GM21423 (cell line): ENCODE measurements around the gene MCFD2.

Experiments
- ATAC-seq: cut with Tn5 transposase; IDR thresholded peaks from one replicate; pipeline ENCODE4 v1.9.1; 2021; ENCODE audit warnings: mild to moderate bottlenecking, moderate library complexity; ENCODE audit not compliant: unreplicated experiment

MCFD2 gene

DNA sequence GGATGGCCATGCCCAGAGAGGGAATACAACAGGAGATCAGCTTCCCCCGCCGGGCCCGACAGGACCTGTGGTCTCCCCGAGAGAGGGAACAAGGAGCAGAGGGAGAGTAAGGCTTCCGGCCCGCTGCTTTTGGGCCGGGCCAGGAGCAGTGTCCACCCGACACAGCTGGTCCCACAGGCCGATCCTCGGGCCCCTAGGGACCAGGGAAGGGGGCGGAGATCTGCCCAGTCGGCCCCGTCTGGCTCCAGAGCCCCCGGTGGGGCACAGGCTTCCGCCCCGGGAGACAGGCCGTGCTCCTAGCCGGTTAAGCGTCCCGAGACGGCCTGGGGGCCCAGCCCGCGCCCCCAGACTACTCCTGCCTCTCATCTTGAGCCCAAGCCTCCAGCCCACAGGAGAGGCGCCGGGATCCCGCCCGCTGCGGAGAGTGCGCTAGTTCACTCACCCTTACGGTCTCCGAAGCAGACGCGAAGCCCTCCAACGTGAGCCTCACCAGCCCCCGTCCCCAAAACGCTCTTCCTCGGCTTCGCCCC is at the start of gene MCFD2:
Gene MCFD2, minus strand, starts transcription at position 526 of the 530 bp plus-strand sequence. CDS start 6,635 bp downstream, outside the sequence.
- peak; percentile 19 for ATAC-seq

DNA sequence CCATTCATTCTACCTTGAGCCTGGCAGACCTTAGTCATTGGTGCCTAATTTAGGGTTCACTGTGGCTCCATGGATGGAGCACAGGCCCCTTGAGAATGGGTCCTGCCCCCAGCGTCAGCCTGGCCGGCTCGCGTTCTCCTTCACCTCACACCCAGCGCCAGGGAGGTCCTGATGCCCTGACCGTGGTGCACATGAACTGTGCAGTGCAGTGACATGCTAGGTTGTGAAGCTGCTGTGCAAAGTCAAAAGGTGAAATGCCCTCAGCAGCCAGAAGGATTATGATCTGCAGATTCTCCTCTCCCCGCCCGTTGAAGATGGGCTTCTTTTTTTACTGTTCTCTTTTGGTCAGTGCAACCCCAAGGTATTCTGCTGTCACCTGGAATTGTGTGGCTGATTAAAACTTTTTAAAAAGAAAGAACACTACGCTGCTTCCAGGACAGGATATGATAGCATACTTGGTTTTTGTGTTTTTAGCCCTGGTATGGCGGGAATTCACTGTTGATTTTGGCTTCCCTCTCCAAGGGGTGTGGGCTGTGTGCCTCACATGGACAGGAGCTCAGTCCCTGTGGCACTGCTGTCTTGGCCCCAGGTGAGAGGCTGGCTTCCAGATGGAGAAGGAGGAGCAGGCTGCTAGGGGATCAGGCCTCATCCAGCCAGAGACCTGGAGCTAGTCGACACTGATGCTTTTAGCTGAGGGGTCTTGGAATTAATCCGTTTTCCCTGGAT is 49.4 kb upstream of the MCFD2 start:
- ATAC-seq, result no peak

DNA sequence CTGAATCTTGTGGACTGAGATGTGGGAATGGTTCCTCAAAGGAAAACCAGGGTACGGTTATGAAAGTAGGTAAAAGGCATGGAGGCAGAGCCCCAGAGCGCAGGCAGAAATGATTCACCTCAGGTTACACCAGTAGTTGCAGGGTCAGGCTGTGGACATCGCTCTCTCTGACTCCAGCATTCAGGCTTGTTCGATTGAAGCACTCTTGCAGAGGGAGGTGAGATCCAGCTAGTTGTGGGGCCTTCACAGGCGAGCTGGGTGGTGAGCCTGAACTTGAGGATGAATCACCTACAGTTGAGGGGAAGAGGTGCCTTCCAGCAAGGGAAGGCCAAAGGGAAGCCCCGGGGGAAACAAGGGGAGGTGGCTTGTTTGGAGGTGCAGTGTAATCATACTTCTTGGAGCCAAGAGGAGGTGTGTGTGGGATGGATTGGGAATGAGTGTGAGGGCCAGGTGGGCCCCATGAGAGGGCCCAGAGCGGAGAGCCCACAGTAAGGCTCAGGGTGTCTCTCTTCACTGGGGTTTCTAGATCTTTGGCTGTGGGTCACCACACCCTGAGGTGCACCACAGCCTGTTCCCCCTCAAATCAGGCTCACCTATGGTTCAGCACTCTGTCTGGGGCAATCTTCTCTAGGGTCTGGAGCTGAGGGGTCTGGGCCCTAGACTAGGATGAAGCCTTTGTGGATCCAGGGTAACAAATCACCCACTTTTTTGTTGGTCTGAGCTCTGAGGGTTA is 48.5 kb upstream of the MCFD2 start:
- ATAC-seq, result no peak

DNA sequence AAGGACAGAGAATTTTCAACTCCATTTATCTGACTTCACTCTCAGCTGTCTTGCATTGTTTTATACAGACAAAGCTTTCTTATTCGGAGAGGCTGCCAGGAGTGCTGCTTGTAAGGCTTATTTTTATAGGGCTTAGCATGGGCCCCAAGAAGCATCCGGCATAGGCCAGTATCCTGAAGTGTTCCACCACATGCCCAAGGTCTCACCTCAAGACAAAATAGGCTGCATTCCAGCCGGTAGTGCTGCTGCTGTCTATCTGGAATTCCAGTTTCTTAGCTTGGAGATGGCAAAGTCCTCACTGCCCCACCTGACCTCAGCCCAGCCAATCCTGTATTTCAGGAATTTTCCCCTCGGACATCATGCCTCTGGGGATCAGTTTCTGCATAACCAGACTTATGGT is 47.6 kb upstream of the MCFD2 start:
- ATAC-seq, result no peak

DNA sequence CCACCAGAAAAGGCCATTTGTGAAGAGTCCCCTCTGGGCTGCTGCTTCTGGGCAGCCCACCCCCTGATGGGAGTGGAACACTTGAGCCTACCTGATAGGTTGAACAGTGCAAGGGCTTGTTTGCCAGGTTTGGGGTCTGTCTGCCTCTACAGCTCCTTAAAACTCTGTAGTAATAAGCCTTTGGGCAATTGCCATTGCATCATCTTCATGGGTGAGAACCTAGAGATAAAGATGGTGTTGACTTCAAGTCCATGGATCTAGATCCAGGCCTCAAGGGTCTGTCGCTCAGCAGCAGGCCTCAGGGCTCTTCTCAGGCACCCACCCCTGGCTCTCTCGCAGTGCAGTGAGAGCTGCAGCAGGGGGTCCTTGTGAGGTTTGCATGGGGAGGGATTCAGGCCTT is 47.1 kb upstream of the MCFD2 start:
- ATAC-seq, result no peak

DNA sequence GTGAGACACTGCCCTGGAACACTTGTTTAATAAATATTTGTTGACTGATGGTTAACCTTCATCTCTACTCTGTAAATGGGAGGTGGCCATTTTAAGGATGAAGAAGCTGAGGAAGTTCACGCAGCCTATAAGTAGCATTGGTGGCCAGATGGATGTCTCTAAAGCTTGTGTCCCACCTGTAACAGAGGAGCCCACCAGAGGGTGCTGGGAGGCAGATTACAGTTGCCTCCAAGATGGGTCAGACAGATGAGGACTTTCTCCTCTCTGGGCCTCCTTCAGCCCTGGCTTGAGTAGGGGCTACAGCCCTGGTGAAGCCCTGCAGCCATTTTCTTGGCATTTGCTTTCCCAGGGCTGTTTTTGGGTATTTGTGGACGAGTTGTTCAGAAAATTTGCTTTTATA is 45.0 kb upstream of the MCFD2 start:
- ATAC-seq, result no peak

DNA sequence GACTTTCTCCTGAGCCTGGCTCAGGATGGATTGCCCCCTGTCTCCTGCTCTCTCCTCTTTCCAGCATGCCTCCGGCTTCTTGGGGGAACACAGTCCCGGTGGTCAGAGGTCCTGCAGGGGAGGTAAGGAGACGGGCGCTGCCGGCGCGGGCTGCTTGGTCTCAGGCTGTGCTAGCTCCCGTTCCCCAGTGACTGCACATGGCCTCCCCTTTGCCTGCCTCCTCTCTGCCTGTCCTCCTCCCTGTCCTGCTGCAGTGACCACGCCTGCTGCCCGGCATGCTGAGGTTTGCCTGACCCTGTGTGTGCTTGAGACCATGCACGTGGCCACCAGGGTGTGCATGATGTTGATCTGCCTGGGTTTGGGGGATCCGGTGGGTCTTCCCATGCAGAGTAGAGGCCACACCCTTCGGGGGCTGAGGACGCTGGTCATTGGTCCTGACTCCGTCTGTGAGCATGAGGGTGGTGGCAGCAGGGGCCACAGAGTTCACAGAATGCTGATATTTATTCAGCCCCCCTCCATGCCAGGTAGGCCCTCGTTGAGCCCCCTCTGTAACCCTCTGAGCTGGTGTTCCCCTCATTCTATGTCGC is 42.9 kb upstream of the MCFD2 start:
- no peak for ATAC-seq

DNA sequence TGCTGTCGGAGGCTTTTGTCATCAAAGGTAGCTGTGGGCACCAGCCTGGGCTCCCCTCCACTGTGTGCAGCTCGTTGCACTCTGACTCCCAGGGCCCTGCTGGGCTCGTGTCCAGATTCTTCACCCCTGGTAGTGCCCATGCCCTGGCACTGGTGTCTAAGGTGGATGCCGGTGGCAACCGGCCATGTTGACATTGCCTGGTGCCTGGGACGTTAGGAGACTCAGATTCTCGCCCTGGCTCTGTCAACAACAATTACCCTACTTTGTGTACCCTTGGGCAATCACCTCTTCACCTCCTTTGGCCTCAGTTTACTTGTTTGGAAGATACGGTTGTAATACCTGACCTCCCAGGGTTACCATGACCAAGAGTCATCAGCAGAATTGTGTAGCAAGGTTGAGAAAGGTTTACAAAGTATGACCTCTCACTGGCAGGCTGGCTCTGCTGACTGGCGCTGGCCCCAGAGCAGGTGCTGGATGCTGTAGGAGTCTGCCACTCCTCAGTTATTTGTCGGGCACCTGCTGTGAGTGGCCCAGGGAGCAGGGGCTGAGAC is 41.5 kb upstream of the MCFD2 start:
- ATAC-seq, result no peak

DNA sequence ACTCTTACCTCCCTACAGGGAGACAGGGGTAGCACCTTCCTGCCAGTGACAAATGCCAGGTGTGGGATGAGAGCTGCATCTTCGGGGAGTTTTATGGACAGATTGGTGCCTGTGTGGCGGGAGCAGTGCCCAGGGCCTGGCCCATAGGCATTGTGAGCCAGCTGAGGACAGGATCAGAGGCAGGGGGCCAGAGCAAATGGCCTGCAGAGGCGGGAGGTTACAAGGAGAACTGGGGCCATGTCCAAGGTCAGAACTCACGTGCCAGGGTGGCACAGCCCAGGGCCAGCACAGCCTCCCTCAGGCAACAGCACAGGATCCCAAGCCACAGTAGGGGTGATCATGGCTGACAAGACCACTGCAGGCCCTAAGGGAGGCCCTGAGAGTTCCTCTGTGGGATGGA is 40.2 kb upstream of the MCFD2 start:
- no peak for ATAC-seq

DNA sequence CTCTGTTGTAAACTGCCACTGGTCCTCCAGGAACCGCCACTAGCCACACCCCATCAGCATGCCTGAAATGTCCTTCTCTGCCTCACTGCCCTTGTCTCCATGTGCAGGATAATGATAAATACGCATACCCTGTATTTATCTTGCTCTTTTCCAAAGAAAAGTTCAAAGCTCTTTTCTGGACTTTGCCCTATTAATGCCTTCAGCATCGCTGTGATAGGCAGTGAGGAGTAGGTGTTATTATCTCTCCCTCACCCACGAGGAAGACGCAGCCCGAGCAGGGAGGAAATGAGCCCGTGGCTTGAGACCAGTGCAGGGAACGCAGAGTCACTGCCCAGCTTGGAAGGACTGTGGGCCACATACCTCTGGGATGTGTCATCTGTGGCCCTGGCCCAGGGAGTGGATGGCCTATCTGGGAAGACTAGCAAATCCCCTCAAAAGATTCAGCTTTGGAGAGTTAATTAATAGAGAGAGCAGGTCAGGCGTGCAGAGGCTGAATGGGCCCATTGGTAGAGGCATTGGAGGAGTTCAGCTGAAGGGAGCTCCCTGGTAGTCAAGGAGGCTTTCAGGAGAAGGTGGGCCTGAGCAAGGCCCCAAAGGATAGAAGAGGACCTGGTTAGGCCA is 39.5 kb upstream of the MCFD2 start:
- ATAC-seq, result no peak

DNA sequence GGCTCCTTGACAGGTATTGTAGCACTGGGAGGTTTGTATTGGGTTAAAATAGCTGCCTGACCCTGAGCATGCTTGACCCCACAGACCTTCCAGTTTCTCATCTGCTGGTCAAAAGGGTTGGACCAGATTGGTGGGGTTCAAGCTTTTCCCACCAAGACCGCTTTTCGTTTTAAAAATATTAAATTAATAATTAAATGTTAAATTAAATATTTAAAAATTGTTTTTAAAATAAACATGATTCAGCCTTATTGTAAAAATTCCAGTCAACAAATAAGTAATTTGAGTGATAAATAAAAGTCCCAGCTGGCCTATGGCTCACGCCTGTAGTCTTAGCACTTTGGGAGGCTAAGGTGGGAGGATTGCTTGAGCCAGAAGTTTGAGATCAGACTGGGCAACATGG is 36.6 kb upstream of the MCFD2 start:
- no peak for ATAC-seq

DNA sequence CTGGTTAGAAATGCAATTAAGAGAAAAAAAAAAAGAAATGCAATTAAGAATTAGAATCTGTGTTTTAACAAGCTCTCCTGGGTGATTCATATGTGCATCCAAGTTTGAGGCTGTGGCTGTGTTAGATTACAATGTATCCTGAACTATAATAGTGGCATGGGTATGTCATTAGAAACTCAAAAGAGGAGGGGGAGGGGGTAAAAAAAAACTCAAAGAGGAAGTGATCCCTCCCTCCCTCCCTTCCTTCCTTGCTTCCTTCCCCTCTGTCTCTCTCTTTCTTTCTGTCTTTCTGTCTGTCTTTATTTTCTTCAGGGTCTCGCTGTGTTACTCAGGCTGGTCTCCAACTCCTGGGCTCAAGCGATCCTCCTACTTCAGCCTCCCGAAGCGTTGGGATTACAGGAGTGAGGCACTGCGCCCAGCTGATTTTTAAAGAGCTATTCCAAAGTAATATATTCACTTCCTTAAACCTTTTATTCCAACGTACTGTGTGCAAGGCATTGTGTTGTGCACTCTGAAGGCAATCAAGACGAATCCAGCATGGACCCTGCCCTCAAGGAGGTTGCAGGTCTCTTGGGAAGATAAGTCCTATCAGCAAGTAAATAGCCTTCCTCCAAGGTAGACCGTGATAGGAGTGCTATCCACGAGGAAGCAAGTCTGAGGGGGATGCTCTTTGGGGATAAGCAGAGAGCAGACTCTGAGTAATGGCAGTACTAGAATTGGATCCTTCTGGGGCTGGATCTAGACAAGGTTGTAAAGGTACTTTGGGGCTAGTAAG is 35.9 kb upstream of the MCFD2 start:
- no peak for ATAC-seq

DNA sequence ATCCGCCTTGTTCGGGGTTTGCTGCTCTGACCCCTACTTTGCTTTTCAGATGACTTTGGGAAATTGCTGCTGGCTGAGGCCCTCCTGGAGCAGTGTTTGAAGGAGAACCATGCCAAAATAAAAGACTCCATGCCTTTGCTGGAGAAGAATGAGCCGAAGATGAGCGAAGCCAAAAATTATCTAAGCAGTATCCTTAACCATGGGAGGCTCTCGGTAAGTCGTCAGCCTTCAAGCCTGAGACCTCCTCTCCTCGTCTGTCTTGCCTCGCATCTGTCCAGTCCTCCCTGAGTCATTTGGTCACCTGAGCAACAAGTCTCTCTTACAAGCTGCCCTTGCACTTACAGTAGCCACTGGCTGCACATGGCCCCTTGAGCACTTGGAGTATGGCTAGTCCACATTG is 34.7 kb upstream of the MCFD2 start:
- ATAC-seq, result no peak

DNA sequence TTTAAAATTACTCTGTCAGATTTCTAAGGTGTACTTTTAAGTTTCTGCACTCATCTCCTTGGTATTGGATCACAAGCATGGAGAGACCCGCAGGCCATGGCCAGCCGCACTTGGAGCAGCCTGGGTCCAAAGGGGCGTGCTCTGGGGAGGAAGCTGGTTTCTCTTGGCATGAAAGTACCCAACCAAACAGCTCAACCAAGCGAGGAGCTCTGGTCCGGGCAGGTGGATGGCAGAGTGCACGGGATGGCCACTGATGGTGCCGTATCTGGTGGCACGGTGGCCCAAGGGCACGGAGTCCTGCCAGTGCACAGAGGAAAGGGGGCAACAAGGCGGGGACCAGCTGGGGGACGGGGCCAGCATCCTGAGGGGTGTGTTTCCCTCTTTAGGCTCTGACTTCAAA is 32.2 kb upstream of the MCFD2 start:
- ATAC-seq, result no peak

DNA sequence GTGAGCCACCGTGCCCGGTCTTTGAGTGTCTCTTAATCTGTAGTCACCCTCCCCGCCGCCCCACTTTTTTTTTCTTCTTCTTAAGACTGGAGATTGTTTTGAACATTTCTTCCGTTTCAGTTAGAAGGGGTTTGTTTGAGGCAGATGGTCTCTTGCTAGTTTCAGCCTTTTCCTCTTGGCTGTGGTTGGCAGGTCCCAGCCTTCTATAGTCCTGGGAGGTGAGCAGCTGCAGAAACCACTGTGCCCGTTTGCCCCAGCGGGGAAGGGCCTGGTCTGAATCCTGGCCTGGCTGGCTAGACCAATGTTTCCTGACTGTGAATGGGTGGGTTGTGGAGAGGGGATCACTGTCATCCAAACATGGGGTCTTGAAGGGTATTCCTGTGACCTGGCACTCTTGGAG is 30.1 kb upstream of the MCFD2 start:
- ATAC-seq, result no peak

DNA sequence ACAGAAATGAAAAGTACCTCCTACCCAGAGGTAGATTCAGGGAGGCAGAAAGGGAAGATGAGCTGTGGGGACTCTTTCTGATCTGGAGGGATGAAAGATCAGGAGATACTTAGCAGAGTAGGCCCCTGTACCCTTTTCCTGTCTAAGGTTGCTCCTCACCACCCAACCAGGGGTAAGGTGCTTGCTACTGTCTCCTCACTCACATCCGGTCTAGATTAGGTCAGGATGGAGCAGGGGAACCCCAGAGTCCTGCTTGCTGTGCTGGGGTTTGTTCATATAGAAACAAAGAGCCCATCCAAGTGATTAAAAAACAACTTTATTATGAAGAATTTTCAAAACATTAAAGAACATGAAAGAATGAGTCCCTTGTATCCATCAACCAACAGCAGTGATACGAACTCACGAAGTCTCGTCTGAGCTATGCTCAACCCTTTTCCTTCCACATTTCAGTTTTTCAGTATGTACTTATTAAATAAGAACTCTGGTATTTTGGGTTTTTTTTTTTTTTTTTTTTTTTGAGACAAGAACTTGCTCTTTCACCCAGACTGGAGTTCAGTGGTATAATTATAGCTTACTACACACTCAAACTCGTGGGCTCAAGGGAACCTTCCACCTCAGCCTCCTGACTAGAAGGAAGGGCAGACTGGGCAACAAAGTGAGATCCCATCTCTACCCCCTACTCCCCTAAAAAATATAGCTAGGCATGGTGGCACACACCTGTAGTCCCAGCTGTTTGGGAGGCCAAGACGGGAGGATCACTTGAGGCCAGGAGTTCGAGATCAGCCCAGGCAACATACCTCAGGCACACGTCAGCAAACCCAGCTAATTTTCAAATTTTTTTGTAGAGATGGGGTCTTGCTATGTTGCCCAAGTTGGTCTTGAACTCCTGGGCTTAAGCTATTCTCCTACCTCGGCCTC is 28.5 kb upstream of the MCFD2 start:
- peak; percentile 29 for ATAC-seq

DNA sequence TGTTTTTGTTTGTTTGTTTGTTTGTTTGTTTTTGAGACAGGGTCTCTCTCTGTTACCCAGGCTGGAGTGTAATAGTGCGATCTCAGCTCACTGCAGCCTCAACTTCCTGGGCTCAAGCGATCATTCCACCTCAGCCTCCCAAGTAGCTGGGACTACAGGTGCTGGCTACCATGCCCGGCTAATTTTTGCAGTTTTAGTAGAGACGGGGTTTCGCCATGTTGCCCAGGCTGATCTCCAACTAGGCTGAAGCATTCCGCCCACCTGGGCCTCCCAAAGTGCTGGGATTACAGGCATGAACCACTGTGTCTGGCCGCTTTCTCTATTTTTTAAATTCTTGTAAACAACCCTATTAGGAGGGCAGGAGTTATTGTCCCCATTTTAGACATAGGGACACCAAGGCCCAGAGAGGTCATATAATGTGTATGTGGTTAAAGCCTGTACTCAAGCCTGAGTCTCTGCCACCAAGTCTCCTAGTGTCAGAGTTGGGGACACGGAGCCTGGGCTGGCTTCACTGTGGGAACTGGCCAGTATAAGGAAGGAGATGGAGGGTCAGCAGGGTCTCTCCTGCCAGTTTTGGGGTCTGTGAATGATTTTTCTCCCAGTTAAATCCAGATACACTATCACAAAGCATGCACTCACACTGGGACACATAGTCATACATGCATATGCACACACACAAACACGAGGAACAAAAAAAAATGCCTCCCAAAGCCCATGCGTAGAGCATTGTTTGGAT is 27.5 kb upstream of the MCFD2 start:
- no peak for ATAC-seq

DNA sequence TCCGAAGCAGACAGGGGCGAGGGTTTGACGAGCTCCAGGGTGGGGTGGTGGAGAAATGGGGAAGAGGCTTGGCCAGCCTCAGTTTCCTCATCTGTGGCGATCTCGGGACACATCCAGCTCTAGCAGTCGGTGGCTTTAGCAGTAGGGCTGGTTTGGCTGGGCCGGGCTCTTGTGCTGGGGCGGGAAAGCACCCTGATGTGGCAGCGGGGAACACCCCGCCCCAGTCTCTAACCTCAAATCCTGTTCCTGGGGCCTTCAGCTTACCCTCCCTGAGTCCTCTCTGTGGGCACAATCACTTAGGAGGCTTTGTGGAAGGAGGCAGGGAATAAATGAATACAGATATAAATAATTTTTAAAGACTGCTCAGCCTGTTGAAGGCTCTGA is 26.5 kb upstream of the MCFD2 start:
- peak; percentile 29 for ATAC-seq
